Measurements from ENCODE around the gene PIP5K1B. TPM values are rescaled to one million over a fixed set of nuclear protein-coding genes. Genes with fewer than 3 reads are reported as not detected.

Gene PIP5K1B
- total RNA-seq, 1 experiment from 2014 or later, result 2.5 TPM

DNA sequence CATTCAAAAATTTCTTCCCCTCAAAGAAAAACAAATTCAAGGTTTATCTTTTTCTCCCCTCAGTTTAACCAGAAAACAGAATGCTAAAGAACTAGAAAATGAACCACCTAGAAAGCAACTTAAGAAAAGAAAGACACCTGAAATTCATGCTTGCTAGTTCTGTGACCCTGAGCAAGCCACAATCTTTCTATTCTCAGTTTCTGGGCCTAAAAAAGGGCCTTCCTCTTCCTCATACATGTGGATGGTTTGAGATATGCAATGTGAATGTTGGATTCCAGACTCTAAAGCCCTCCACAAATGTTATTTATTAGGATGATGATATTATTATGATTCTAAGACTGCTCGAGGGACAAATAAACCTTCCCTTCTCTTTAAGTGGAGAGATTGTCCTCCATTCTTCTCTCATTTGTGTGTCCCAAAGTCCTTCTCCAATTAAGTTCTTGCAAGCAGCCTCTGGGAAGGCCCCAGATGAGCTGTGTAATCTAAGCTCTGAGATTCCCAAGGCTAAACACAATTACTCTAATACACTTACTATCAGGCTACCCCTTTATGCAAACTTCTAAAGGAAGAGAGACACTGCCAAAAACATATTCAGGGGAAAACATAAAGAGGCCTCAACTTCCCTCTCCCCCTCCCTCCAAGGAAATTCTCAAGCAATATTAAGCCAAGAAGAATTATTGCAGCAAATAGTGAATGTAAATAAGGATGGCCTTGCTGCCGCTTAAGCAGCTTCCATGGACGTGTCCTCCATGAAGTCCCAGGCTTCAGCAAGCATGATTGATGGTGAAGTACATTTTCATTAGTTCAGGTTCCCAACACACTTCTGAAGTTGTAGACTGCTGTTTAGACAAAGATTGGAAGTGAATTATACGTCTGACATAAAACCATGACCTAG lies 228.6 kb downstream of the PIP5K1B start:
- no peaks in the 10 kb centered on the region for H4K20me1 ChIP-seq (ENCODE audit: control insufficient read depth, insufficient read depth, insufficient read length)
- no peak overlapping the region for H3K27ac ChIP-seq (ENCODE audit: insufficient read length, low read depth, low read length)
- H3K27ac Mint-ChIP-seq, result peak overlapping the region in 1 of 3 experiments; percentile 37; a peak in 1 of 7 replicates
- no peaks in the 10 kb centered on the region for H3K23me2 ChIP-seq (ENCODE audit: insufficient read length, low read depth, low read length, poor library complexity, severe bottlenecking)
- no peaks in the 10 kb centered on the region for H3K9me3 ChIP-seq (ENCODE audit: control insufficient read depth, low read depth, low read length)
- TF ChIP-seq, protein P1, sequence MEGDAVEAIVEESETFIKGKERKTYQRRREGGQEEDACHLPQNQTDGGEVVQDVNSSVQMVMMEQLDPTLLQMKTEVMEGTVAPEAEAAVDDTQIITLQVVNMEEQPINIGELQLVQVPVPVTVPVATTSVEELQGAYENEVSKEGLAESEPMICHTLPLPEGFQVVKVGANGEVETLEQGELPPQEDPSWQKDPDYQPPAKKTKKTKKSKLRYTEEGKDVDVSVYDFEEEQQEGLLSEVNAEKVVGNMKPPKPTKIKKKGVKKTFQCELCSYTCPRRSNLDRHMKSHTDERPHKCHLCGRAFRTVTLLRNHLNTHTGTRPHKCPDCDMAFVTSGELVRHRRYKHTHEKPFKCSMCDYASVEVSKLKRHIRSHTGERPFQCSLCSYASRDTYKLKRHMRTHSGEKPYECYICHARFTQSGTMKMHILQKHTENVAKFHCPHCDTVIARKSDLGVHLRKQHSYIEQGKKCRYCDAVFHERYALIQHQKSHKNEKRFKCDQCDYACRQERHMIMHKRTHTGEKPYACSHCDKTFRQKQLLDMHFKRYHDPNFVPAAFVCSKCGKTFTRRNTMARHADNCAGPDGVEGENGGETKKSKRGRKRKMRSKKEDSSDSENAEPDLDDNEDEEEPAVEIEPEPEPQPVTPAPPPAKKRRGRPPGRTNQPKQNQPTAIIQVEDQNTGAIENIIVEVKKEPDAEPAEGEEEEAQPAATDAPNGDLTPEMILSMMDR (conservative IDR thresholded peaks at IDR 0.05), result no peak
- H3T11ph ChIP-seq (ENCODE audit: low read length), result no peak overlapping the region
- H2BK5ac ChIP-seq (ENCODE audit: insufficient read length, low read length), result no peak overlapping the region
- H3K79me2 ChIP-seq (ENCODE audit: insufficient read depth, low read length), result no peaks in the 10 kb centered on the region
- no peaks in the 10 kb centered on the region for H3K27me3 ChIP-seq (ENCODE audit: insufficient read depth, low read length)
- no peak overlapping the region for H4K5ac ChIP-seq (ENCODE audit: insufficient read length, low read depth, low read length)
- no peak overlapping the region for H2BK120ac ChIP-seq (ENCODE audit: low read depth, low read length, poor library complexity, severe bottlenecking)
- no peak overlapping the region for H3K23ac ChIP-seq (ENCODE audit: insufficient read length, low read depth, low read length)
- H2AK5ac ChIP-seq (ENCODE audit: insufficient read length, low read length), result no peak overlapping the region
- no peak overlapping the region for H2BK12ac ChIP-seq (ENCODE audit: insufficient read length, low read depth, low read length)
- no peak overlapping the region for H3K9ac ChIP-seq (ENCODE audit: extremely low read depth, insufficient read length, low read length)
- H3K18ac ChIP-seq (ENCODE audit: insufficient read length, low read depth, low read length), result no peak overlapping the region
- H3K4me1 ChIP-seq (ENCODE audit: insufficient read depth, low read length), result no peaks in the 10 kb centered on the region
- peaks cover 5% of the 10 kb centered on the region for H3K27me3 Mint-ChIP-seq (ENCODE audit: low read depth)
- H3K9me3 Mint-ChIP-seq, result no peaks in the 10 kb centered on the region
- WGBS (ENCODE audit: extremely low coverage, insufficient read length, low lambda C conversion rate), result no CpG with 5 or more reads among the region's 4 CpGs
- H4K8ac ChIP-seq (replicated peaks; ENCODE audit: insufficient read length, low read depth, low read length), result no peak overlapping the region
- H3K4me3 Mint-ChIP-seq, result no peak overlapping the region
- H3K36me3 Mint-ChIP-seq (ENCODE audit: insufficient read depth in 1 of 3, low read depth in 3 of 3), result peaks cover 0 to under 1% (median 0%) of the 10 kb centered on the region in 3 experiments; a peak in 2 of 7 replicates
- no peak overlapping the region for H3K56ac ChIP-seq (ENCODE audit: insufficient read length, low read depth, low read length)
- H3K79me1 ChIP-seq (ENCODE audit: insufficient read depth, low read depth, low read length, poor library complexity, severe bottlenecking), result no peaks in the 10 kb centered on the region
- no peaks in the 10 kb centered on the region for H3K4me1 Mint-ChIP-seq
- no peak overlapping the region for H3K14ac ChIP-seq (ENCODE audit: insufficient read depth, low read length)
- H3K4me2 ChIP-seq (ENCODE audit: insufficient read depth, insufficient read length, low read length), result no peak overlapping the region
- H3K4ac ChIP-seq (ENCODE audit: low read depth, low read length), result no peak overlapping the region
- H4K91ac ChIP-seq (ENCODE audit: insufficient read length, low read depth, low read length), result no peak overlapping the region
- H2AFZ ChIP-seq (ENCODE audit: low read length), result no peak overlapping the region
- no peak overlapping the region for H2BK15ac ChIP-seq (ENCODE audit: low read depth, low read length)
- no peak for DNase-seq
- H2BK20ac ChIP-seq (ENCODE audit: low read depth, low read length, poor library complexity, severe bottlenecking), result no peak overlapping the region
